Neural crest cell (in vitro differentiated cells): Measurements from ENCODE around the gene GOLGA6D. TPM values are rescaled to one million over a fixed set of nuclear protein-coding genes. Genes with fewer than 3 reads are reported as not detected.
"Not testable (repeated sequence)": the region's sequence is repeated elsewhere in the genome, so short reads cannot be mapped to it uniquely, and the experiment has no call there.

Experiments used
- DNase-seq: peaks from one replicate; pipeline ENCODE4 v3.0.0; 2021; ENCODE audit warnings: low read depth, mixed read lengths, low spot score
- H3K27ac Mint-ChIP-seq: one replicate; pipeline ENCODE4 v1.8.0; 2021; ENCODE audit warnings: mild to moderate bottlenecking, mixed read lengths; ENCODE audit not compliant: unreplicated experiment
- H3K27me3 Mint-ChIP-seq: 2 replicates; pipeline ENCODE4 v1.8.0; 2021; ENCODE audit warnings: low read depth, mild to moderate bottlenecking, mixed read lengths
- H3K36me3 Mint-ChIP-seq: 2 replicates; pipeline ENCODE4 v1.8.0; 2021; ENCODE audit warnings: low read depth, mild to moderate bottlenecking, mixed read lengths
- H3K4me1 Mint-ChIP-seq: 2 replicates; pipeline ENCODE4 v1.8.0; 2021; ENCODE audit warnings: mixed read lengths
- H3K4me3 Mint-ChIP-seq: one replicate; pipeline ENCODE4 v1.8.0; 2021; ENCODE audit warnings: mild to moderate bottlenecking, mixed read lengths
- H3K9me3 Mint-ChIP-seq: 2 replicates; pipeline ENCODE4 v1.8.0; 2021; ENCODE audit warnings: mixed read lengths
- long read RNA-seq: library from polyadenylated mRNA; unstranded; transcript quantifications from one replicate; pipeline ENCODE4 v2.0.0, GENCODE V29; 2020
- total RNA-seq: library from RNA; stranded (reverse); gene quantifications from 2 replicates; pipeline ENCODE4 v1.2.1, GENCODE V29; 2021
- TF ChIP-seq, protein P1 (sequence below): fragments of 200-600 bp; sonication (generic); conservative IDR thresholded peaks from 2 replicates; pipeline ENCODE4 v1.5.0; 2021; ENCODE audit warnings: antibody characterized with exemption, mild to moderate bottlenecking

GOLGA6D gene, protein sequence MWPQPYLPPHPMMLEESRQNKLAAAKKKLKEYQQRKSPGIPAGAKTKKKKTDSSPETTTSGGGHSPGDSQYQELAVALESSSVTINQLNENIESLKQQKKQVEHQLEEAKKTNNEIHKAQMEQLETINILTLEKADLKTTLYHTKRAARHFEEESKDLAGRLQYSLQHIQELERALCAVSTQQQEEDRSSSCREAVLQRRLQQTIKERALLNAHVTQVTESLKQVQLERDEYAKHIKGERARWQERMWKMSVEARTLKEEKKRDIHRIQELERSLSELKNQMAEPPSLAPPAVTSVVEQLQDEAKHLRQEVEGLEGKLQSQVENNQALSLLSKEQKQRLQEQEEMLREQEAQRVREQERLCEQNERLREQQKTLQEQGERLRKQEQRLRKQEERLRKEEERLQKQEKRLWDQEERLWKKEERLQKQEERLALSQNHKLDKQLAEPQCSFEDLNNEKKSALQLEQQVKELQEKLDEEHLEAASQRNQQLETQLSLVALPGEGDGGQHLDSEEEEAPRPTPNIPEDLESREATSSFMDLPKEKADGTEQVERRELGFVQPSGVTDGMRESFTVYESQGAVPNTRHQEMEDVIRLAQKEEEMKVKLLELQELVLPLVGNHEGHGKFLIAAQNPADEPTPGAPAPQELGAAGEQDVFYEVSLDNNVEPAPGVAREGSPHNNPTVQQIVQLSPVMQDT
- not detected in 2 replicates for total RNA-seq
- long read RNA-seq, result 0 reads

DNA sequence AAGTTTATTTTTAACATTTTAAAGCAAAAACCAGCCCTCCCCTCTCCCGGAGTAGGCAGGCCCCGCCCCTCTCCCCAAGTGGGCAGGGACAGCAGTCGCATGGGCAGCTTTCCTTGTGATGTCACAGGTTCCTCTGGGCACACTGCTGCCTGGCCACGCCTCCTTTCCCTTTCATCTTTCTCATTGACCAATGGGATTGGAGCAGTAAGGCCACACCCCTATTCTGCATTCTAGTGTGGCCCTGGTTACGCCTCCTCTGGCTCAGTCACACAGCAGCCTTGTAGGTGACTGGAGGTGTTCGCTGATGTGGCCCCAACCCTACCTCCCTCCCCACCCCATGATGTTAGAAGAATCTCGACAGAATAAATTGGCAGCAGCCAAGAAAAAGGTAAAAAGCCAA, at the start of gene GOLGA6D:
Gene GOLGA6D, plus strand, starts transcription at position 264 of the 400 bp plus-strand sequence. Its CDS starts 41 bp downstream, at position 305.
- not testable (repeated sequence) for DNase-seq, H3K27me3 Mint-ChIP-seq, H3K4me3 Mint-ChIP-seq, H3K9me3 Mint-ChIP-seq, H3K4me1 Mint-ChIP-seq, H3K36me3 Mint-ChIP-seq, H3K27ac Mint-ChIP-seq

DNA sequence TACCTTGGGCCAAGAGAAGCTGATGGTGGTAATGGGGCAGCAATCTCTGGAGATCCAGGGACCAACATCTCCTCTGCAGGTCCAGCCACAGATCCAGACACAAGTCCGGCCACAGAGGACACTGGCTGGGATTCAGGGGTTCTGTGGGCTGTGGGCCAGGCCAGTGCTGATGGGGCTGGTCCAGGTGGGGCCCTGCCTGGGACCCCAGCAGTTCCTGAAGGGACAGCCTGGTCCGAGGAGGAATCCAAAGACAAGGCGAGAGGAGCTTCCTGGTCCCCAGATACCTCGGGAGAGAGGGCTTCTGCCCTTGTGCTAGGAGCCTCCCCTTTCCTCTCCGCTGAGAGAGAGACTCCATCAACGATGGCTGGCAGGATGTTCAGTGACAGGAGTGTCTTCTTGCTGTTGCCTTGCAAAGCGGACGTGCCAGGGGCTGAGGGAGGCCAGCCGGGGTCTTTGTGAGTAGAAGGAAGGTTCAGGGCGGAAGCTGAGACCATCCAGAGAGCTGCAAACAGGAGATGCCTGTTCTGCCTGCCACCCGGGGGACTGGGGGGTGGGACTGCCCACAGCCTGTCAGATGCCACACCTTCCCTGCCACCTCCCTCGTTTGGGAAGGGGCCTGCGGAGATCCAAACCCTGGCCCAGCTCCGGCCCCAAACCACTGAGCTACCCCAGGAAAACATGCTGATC, 49.0 kb upstream of the GOLGA6D start:
- no peaks in the 10 kb centered on the region for H3K9me3 Mint-ChIP-seq
- no peaks in the 10 kb centered on the region for H3K27me3 Mint-ChIP-seq
- H3K36me3 Mint-ChIP-seq, result no peaks in the 10 kb centered on the region
- TF ChIP-seq, protein P1, sequence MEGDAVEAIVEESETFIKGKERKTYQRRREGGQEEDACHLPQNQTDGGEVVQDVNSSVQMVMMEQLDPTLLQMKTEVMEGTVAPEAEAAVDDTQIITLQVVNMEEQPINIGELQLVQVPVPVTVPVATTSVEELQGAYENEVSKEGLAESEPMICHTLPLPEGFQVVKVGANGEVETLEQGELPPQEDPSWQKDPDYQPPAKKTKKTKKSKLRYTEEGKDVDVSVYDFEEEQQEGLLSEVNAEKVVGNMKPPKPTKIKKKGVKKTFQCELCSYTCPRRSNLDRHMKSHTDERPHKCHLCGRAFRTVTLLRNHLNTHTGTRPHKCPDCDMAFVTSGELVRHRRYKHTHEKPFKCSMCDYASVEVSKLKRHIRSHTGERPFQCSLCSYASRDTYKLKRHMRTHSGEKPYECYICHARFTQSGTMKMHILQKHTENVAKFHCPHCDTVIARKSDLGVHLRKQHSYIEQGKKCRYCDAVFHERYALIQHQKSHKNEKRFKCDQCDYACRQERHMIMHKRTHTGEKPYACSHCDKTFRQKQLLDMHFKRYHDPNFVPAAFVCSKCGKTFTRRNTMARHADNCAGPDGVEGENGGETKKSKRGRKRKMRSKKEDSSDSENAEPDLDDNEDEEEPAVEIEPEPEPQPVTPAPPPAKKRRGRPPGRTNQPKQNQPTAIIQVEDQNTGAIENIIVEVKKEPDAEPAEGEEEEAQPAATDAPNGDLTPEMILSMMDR, result no peak
- H3K4me1 Mint-ChIP-seq, result peaks cover 12% of the 10 kb centered on the region
- no peak overlapping the region for H3K4me3 Mint-ChIP-seq
- DNase-seq, result no peak
- H3K27ac Mint-ChIP-seq, result no peak overlapping the region

DNA sequence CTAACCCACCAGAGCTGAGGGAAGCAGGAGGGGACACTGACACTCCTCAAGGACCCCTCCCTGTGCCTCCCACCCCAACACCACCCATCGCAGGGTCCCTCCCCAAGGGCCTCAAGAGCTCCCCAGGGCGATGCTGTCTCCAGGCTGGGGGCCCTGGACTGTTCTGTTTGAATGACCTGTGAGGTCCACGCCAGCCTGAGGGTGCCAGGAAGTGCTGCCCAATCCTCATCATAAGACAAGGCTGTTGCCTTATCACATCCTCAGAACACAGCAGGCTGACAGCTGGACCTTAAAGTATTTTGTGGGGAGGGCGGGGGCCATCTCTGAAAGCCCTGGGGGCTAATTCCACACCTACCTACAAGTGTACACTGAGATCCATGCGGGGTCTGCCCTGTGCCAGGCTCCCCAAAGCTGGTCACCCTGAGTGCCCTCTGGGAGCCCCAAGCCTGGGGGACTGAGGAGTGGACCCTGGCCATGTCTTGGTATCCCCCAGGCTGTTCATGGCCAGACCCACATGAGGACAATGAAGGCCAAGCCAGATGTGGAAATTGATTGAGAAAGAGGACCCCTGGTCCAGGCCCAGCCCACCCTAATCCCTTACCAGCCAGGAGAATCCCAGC, 48.3 kb upstream of the GOLGA6D start:
- H3K4me3 Mint-ChIP-seq, result no peak overlapping the region
- no peak for DNase-seq
- peaks cover under 1% of the 10 kb centered on the region for H3K9me3 Mint-ChIP-seq
- H3K27me3 Mint-ChIP-seq, result no peaks in the 10 kb centered on the region
- no peak overlapping the region for H3K27ac Mint-ChIP-seq
- TF ChIP-seq, protein P1, result no peak
- no peaks in the 10 kb centered on the region for H3K36me3 Mint-ChIP-seq
- H3K4me1 Mint-ChIP-seq, result peaks cover 12% of the 10 kb centered on the region

DNA sequence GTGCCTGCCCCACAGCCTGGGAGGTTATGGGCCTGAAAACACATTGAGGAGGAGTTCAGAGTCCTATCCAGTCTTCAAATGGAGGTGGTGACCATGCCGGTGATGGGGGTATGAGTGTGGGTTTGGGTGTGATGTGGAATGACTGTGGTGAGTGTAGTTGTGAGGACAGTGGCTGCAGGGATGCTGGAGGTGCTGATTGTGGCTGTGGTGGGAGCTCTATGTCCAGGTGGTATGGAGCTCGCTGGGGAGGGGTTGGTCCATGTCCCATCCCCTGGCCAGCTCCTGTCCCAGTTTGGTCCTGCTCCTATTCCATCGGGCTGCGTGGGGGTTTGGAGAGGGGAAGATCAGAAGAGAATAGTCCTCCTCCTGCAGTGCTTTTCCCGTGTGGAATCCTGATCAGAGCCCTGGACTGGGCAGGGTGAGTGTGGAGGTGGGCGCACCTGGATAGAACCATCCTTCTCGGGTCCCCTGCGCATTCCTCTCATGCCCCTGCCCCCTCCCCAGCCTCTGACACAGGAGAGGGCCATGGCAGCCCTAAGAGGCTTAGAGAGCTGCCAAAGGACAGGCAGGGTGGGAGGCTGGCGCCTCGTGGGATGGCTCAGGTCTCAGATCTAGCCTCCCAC, 47.5 kb upstream of the GOLGA6D start:
- no peak for DNase-seq
- no peaks in the 10 kb centered on the region for H3K36me3 Mint-ChIP-seq
- no peak overlapping the region for H3K4me3 Mint-ChIP-seq
- peaks cover 3% of the 10 kb centered on the region for H3K9me3 Mint-ChIP-seq
- H3K27me3 Mint-ChIP-seq, result peaks cover 4% of the 10 kb centered on the region
- TF ChIP-seq, protein P1, result no peak
- H3K27ac Mint-ChIP-seq, result no peak overlapping the region
- peaks cover 7% of the 10 kb centered on the region for H3K4me1 Mint-ChIP-seq

DNA sequence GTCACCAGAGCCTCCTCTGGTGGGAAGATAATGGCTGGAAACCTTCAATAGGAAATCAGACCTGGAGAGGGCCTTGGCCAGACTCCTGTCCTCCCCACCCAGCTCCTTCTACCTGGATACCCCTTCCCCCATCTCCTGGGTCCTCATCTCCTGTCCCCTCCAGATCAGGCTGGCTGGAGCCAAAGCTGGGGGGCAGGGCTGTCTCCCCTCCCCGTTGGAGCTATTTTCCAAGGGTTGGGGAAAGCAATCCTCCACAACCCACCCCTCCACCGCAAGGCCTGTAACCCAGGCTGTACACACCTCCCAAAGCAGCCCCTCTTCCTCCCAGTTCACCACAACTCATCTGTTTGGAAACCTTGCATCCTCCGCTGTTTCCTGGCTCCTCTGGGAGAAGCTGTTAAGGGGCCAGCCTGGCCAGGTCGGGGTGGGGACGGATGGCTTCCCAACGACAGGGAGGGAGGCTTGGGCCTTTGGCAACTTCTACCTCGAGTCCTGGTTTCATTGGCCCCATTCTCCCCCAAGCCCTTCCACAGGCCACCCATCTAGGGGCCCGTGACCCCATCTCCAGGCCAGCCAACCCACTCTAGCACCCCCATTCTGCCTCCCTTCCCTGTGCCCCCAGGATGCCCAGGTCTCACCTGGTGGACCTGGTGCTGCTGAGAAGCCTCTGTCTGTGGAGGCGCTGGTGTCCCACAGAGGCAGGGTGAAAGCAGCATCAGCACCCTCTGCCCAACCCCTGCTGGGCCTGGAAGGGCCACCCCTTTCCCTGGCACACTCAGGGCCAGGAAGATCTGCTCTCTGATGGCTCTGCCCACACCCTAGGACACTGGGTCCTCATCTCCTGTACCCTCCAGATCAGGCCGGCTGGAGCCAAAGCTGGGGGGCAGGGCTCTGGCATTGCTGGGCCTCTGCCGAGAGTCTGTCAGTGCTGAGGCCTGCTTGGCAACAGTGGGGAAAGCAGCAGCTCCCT, 46.6 kb upstream of the GOLGA6D start:
- Mint-ChIP-seq H3K9me3 (peaks cover 3% of the 10 kb centered on the region), H3K27ac (no peak overlapping the region), H3K36me3 (no peaks in the 10 kb centered on the region), H3K4me3 (no peak overlapping the region), H3K4me1 (no peaks in the 10 kb centered on the region), H3K27me3 (peaks cover 4% of the 10 kb centered on the region)
- no peak for DNase-seq
- TF ChIP-seq, protein P1, result no peak
